Testis (tissue), 2 donors: ENCODE results near the gene ZNF423.

Source experiments
- POLR2A ChIP-seq: fragments of 450-650 bp; IDR thresholded peaks from one replicate; pipeline ENCODE4 v1.6.1; 2017; ENCODE audit warnings: antibody characterized with exemption, mild to moderate bottlenecking, moderate library complexity
- TF ChIP-seq, protein P1 (sequence below), 3 experiments: fragments of 450-650 bp in 2 of 3; fragments of 200-600 bp in 1 of 3; sonication (generic) in 1 of 3; IDR thresholded peaks; one replicate each; pipeline ENCODE4 v1.5.1; 2016 to 2019; ENCODE audit warnings: antibody characterized with exemption in 3 of 3, mild to moderate bottlenecking in 2 of 3, moderate library complexity in 1 of 3

DNA sequence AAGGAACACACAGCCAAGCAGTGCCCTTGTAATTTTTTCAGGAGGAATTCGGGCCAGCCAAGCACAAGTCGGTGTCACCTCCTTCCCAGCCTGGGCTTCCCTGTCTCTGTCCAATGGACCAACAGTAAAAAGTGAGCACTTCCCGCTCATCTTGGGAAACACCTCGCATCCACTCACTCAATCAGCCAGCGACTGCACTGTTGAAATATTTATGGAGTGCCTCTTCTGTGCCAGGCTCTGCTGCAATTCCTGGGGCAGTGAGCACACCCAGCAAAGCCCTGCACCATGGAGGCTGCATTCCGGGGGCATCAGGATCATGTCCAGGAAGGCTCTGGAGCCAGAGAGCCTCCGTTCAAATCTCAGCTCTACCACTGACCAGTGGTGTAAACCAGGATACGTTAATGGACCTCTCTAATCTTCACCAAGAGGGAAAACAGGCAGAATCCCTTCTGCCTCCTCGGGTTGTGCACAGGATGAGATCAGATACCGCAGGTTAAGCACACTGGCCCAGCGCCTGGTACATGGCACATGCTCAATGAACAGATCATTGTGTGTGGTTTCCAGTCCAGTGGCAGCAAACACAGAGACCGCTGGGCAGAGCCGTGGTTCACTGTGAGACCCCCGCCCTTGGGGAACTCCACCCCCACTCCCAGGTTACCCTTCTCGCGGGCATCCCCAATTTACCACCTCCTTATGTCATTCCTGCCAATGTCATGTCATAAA, 194.3 kb downstream of the ZNF423 start:
- TF ChIP-seq, protein P1, sequence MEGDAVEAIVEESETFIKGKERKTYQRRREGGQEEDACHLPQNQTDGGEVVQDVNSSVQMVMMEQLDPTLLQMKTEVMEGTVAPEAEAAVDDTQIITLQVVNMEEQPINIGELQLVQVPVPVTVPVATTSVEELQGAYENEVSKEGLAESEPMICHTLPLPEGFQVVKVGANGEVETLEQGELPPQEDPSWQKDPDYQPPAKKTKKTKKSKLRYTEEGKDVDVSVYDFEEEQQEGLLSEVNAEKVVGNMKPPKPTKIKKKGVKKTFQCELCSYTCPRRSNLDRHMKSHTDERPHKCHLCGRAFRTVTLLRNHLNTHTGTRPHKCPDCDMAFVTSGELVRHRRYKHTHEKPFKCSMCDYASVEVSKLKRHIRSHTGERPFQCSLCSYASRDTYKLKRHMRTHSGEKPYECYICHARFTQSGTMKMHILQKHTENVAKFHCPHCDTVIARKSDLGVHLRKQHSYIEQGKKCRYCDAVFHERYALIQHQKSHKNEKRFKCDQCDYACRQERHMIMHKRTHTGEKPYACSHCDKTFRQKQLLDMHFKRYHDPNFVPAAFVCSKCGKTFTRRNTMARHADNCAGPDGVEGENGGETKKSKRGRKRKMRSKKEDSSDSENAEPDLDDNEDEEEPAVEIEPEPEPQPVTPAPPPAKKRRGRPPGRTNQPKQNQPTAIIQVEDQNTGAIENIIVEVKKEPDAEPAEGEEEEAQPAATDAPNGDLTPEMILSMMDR (IDR thresholded peaks at IDR 0.05): no peak
- TF ChIP-seq POLR2A: no peak
